ENCODE results near the gene UGT1A8. TPM values are rescaled to one million over a fixed set of nuclear protein-coding genes. Genes with fewer than 3 reads are reported as not detected.

The UGT1A8 gene
- total and polyA plus RNA-seq, 11 donors: not detected

DNA sequence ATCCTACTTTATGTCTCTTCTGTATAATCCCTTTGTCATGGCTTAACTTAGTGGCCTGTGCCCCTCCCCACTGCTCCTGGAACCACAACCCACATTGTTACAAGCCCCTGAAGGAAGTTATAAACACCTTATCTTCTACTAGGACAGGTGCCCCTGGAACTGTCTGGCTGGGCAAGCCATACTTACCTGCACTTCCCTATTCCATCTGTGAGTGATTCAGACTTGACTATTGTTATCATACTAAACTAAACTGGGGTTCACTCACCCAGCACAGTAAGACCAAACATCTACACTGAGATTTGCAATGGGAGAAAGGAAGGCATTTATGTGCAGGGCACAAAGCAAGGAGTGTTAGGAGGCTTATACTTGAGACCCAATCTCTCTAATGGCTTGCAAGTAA is 71.6 kb downstream of the UGT1A8 start:
- no peak for ATAC-seq
- Histone ChIP-seq H3K4me1 (no peaks in the 10 kb centered on the region), H3K9me3 (no peaks in the 10 kb centered on the region), H3K36me3 (no peaks in the 10 kb centered on the region), H3K27ac (no peak overlapping the region), H3K27me3 (peaks cover 0 to 11% (median 0%) of the 10 kb centered on the region in 9 donors), H3K4me3 (no peak overlapping the region)
- intact Hi-C loops (cut with DNase I): no loop called here
- TF ChIP-seq CTCF (IDR thresholded peaks at IDR 0.05) (no peak), POLR2A (IDR thresholded peaks at IDR 0.05) (no peak)
- no peak for DNase-seq

DNA sequence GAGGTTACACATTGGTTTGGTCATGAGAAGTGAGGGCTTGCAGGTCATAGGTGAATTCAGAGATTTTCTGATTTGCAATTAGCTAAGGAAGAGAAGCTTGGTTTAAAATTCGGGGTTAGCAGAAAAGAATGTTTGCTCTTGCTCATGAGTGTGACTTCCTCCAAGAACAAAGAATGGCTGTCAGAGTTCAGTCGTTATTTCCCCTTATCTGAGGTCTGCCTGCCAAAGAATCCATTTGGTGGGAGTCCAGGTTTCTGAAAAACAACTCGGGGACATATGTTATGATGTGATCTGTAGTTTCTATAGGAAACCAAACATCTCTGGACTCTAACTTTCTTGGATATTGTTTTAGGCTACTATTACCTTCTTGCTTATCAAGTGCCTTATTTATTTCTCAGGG is 72.1 kb downstream of the UGT1A8 start:
- Histone ChIP-seq H3K4me1 (no peaks in the 10 kb centered on the region), H3K4me3 (no peak overlapping the region), H3K27me3 (peaks cover 0 to 11% (median 0%) of the 10 kb centered on the region in 9 donors), H3K27ac (no peak overlapping the region), H3K9me3 (no peaks in the 10 kb centered on the region), H3K36me3 (no peaks in the 10 kb centered on the region)
- TF ChIP-seq CTCF (IDR thresholded peaks at IDR 0.05): no peak
- no peak for TF ChIP-seq POLR2A (IDR thresholded peaks at IDR 0.05)
- ATAC-seq (no peak), DNase-seq (no peak)
- 13 to 23% (median 17%) methylated on average over 3 of the region's 3 CpGs for WGBS, 4 donors
- intact Hi-C loops (cut with DNase I): no loop called here

GRCh38 chr2:233690444-233690843 is 73.0 kb downstream of the UGT1A8 start:
- no peak for ATAC-seq
- Histone ChIP-seq H3K27me3 (peaks cover 0 to 11% (median 0%) of the 10 kb centered on the region in 9 donors), H3K4me3 (no peak overlapping the region), H3K9me3 (no peaks in the 10 kb centered on the region), H3K4me1 (no peaks in the 10 kb centered on the region), H3K36me3 (no peaks in the 10 kb centered on the region), H3K27ac (no peak overlapping the region)
- 64 to 72% (median 67%) methylated on average over 4 of the region's 4 CpGs for WGBS, 4 donors
- intact Hi-C loops (cut with DNase I): no loop called here
- no peak for DNase-seq
- TF ChIP-seq POLR2A (IDR thresholded peaks at IDR 0.05): no peak
- no peak for TF ChIP-seq CTCF (IDR thresholded peaks at IDR 0.05)

DNA sequence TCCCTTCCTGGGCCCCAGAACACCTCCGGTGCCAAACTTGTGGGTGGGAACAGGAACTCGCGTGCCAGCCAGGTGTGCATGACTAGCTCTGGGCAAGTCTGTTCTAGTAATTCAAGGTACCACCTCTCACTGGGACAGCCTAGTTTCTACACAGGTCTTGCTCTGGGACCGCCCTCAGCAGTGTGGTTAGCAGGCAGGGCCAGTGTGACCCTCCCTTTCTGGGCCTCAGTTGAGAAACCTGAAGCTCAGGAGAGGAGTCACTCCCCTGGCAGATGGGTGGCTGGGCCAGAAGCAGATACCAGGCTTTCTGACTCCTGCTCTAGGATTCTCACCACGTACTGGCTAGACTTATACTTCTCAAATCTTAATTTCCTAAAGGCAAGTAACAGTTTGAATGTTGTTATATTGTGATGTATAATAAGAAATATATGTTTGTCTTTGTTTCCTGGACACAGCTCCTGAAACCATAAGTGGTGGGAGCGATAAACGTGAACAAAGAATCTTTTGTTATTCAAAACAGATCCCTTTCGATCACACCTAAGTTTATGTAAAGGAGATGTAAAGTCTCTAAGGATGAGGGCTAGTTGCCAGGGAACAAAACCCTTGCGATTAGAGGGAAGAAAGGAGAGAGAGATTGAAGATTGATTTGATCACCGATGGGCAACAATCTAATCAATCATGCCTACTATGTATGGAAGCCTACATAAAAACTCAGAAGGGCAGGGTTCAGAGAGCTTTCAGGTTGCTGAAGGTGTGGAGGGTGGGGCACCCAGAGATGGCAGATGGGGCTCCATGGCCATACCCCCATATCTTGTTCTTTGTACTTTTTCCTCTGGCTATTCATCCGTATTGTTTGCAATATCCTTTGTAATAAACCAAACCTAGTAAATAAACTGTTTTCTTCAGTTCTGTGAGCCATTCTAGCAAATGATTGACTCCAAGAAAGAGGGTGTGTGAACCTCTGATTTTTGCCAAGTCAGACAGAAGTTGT is 74.3 kb downstream of the UGT1A8 start:
- no peaks in the 10 kb centered on the region for H3K4me1 ChIP-seq
- no peak overlapping the region for H3K27ac ChIP-seq
- peaks cover 0 to 6% (median 0%) of the 10 kb centered on the region in 9 donors for H3K27me3 ChIP-seq
- TF ChIP-seq CTCF (IDR thresholded peaks at IDR 0.05) (no peak), POLR2A (IDR thresholded peaks at IDR 0.05) (no peak)
- intact Hi-C loops (cut with DNase I): no loop called here
- no peaks in the 10 kb centered on the region for H3K9me3 ChIP-seq
- ATAC-seq (no peak), DNase-seq (no peak)
- H3K36me3 ChIP-seq: no peaks in the 10 kb centered on the region
- WGBS, 4 donors: 77 to 88% (median 82%) methylated on average over 10 to 11 of the region's 11 CpGs
- no peak overlapping the region for H3K4me3 ChIP-seq

Data from heart left ventricle (tissue), 16 donors.